Esophagus muscularis mucosa (tissue), 3 donors: ENCODE measurements around the gene NTHL1.

ENCODE experiments used
- POLR2AphosphoS5 ChIP-seq, 2 donors: sonication (generic); formaldehyde crosslinking; IDR thresholded peaks; one replicate each; pipeline ENCODE4 v1.6.1; 2017; ENCODE audit warnings: antibody characterized with exemption in 2 of 2
- TF ChIP-seq, protein P1 (sequence below), 3 experiments: fragments of 200-600 bp in 2 of 3; fragments of 450-650 bp in 1 of 3; sonication (generic) in 2 of 3; IDR thresholded peaks; one replicate each; pipeline ENCODE4 v1.5.1; 2017 to 2019; ENCODE audit warnings: antibody characterized with exemption in 3 of 3, mild to moderate bottlenecking in 2 of 3, moderate library complexity in 1 of 3

DNA sequence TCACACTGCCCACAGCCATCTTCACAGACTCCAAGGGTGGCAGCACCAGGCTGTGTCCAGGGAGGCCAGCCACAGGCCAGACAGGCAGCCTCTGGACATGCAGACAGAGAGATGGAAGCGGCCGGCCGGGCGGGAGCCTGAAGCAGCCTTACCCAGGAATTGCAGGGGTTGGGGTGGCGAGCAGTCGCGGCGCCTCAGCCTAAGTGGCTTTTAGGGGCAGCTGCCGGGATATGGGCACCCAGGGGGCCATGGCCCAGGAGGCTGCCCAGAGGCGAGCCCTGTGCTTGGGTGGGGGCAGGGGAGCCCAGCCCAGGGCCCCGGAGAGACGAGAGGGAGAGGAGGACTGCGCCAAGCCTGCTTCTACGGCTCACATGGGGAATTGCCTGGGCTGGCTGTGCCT is 22.4 kb downstream of the NTHL1 start:
- TF ChIP-seq, protein P1, sequence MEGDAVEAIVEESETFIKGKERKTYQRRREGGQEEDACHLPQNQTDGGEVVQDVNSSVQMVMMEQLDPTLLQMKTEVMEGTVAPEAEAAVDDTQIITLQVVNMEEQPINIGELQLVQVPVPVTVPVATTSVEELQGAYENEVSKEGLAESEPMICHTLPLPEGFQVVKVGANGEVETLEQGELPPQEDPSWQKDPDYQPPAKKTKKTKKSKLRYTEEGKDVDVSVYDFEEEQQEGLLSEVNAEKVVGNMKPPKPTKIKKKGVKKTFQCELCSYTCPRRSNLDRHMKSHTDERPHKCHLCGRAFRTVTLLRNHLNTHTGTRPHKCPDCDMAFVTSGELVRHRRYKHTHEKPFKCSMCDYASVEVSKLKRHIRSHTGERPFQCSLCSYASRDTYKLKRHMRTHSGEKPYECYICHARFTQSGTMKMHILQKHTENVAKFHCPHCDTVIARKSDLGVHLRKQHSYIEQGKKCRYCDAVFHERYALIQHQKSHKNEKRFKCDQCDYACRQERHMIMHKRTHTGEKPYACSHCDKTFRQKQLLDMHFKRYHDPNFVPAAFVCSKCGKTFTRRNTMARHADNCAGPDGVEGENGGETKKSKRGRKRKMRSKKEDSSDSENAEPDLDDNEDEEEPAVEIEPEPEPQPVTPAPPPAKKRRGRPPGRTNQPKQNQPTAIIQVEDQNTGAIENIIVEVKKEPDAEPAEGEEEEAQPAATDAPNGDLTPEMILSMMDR (IDR thresholded peaks at IDR 0.05) = no peak
- no peak for TF ChIP-seq POLR2AphosphoS5 (IDR thresholded peaks at IDR 0.05)
